Measurements from ENCODE around the gene GRIK3. TPM values are rescaled to one million over a fixed set of nuclear protein-coding genes. Genes with fewer than 3 reads are reported as not detected.
"Not testable (repeated sequence)": the region's sequence is repeated elsewhere in the genome, so short reads cannot be mapped to it uniquely, and the experiment has no call there.

GRIK3 gene
- total RNA-seq, 1 donor from 2014 or later, result 30.2 TPM

GRCh38 chr1:36913484-36914060 is 120.7 kb downstream of the GRIK3 start:
- DNase-seq (ENCODE audit: low spot score in 2 of 2) (no peak), FAIRE-seq (no peak)

GRCh38 chr1:36913016-36913415 is 121.3 kb downstream of the GRIK3 start:
- FAIRE-seq, result no peak

DNA sequence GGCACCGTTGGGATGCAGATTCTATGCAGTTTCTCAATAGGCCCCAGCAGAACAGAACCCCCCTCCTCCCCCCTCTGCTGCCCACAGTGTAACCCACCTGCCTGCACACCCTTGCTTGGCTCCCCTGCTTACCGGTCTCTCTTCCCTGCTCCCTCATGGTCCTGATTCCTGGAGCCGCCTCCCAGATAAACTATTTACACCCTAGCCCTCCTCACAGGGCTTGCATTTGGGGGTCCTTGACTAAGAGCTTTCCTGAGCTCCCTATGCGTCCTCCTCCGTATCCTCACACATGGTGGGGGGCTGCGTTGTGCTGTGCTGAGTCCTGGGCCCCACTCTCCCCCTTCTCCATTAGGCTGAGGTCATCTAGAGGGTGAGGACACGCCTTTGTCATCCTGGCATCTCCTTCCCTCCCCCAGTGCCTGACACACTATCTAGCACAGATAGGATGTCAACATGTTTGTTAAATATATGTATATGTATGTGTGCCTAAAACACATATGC is 121.9 kb downstream of the GRIK3 start:
- DNase-seq (ENCODE audit: low spot score in 2 of 2) (no peak), FAIRE-seq (no peak)

More at GRCh38 chr1:36913016-36913415, 121.3 kb downstream of the GRIK3 start:
- no peak for DNase-seq (ENCODE audit: low spot score in 2 of 2)

GRCh38 chr1:36911561-36912364 is 122.6 kb downstream of the GRIK3 start:
- FAIRE-seq (no peak), DNase-seq (ENCODE audit: low spot score in 2 of 2) (no peak)

DNA sequence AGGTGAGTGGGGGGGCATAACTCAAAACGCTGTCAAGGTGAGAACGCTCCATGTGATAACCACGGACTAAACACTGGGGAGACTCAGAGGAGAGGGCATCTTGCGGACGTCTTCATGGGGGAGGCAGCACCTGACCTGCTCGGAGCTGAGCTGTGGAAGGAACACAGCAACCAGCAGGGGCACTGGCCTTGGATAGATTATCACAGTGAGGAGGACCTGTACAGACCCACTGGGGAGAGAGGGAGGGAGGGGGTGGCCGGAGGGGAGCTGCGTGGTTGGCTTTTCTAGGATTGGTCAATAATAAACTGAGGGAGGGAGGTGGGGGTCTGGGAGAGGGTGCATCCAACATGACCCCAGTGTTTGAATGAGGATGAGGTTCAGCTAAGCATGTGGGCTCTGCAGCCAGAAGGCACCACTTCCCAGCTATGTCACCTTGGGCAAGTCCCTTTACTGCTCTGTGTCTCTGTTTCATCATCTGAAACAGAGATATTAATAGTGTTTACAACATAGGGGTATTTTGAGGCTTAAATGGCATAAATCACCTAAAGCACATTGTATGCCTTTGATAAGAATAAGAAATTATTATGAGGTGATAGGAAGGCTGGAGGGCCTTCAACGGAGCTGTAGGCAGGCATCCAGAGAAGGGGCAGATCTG is 123.3 kb downstream of the GRIK3 start:
- no peak for FAIRE-seq
- DNase-seq (ENCODE audit: low spot score in 2 of 2), result no peak

GRCh38 chr1:36909946-36910725 is 124.2 kb downstream of the GRIK3 start:
- DNase-seq (ENCODE audit: low spot score in 2 of 2) (no peak), FAIRE-seq (no peak)

GRCh38 chr1:36909359-36909758 is 125.0 kb downstream of the GRIK3 start:
- DNase-seq (ENCODE audit: low spot score in 2 of 2); FAIRE-seq: not testable (repeated sequence)

DNA sequence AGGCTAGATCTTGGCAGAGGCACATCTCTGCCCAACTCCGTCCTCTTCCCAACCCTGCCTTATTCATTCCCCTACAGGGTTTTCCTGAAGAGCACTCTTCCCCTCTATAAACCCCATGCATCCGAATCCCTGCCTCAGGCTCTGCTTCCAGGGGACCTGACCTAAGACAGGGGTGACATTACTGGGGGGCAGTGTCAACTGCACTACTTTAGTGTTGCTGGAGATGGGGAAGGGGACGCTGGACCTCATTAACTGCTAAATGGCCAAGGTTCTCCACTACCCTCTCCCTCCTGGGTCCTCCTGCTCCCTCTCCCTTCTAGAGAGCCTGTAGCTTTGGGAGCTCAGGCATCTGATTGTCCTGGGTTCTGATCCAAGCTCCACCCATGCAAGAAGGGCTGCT is 126.2 kb downstream of the GRIK3 start:
- no peak for FAIRE-seq

DNA sequence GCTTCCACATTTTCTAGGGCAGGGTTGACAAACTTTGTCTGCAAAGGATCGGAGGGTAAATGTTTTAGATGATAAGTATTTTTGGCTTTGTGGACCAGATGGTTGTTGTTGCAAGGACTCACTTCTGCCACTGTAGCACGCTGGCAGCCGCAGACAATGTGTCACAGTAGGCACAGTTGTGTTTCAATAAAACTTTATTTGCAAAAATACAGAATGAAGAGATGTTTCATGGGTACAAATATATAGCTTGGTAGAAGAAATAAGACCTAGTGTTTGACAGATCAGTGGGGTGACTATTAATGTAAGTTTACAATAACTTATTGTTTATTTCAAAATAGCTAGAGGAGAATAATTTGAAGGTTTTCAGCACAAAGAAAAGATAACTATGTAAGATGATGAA is 127.8 kb downstream of the GRIK3 start:
- no peak for DNase-seq (ENCODE audit: low spot score in 2 of 2)
- no peak for FAIRE-seq

More for the DNA sequence above, 126.2 kb downstream of the GRIK3 start:
- no peak for DNase-seq (ENCODE audit: low spot score in 2 of 2)

DNA sequence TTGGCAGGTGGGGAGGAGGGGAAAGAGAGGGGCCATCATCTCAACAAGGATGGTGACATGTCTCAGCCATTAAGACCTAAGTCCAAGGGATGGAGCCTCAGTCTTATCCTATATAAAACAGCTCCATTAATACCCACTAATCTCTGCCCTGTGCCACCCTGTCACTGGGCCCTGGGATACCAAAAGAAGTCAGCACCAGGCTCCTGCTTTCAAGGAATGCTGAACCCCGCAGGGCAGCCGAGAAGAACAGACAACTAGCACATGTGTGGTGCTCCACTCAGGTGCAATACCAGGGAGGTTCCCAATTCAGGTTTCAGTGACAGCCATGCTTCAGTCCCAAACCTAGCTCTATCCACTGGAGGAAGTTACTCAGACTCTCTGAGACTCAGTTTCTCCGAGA is 128.4 kb downstream of the GRIK3 start:
- DNase-seq (ENCODE audit: low spot score in 2 of 2) (no peak), FAIRE-seq (no peak)

- FAIRE-seq, result no peak
- no peak for DNase-seq (ENCODE audit: low spot score in 2 of 2)
These were observed 134.2 kb downstream of the GRIK3 start for GRCh38 chr1:36900128-36900527.

- DNase-seq (ENCODE audit: low spot score in 2 of 2); FAIRE-seq: not testable (repeated sequence)
These were observed 136.5 kb downstream of the GRIK3 start for GRCh38 chr1:36897813-36898212.

DNA sequence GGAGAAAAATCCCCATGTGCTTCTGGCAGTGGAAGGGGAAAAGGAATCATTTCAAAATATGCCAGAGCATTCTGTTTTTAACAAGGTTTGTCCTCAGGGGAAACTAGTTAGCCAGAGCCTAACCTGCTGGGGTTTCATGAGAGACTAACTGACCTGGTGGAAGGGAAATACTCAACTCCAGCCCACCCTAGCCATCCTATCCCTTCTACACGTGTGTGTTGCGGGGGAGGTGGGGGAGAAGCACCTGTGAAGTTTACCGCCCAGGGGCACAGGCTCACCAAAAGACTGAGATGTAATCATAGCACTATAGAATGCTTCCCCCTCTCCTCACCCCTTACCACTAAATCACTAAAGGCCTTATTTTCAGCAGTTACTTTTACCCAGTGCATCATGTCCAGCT is 139.5 kb downstream of the GRIK3 start:
- FAIRE-seq, result no peak

GRCh38 chr1:36890776-36891175 is 143.5 kb downstream of the GRIK3 start:
- FAIRE-seq (no peak), DNase-seq (ENCODE audit: low spot score in 2 of 2) (no peak)

More for the DNA sequence above, 139.5 kb downstream of the GRIK3 start:
- no peak for DNase-seq (ENCODE audit: low spot score in 2 of 2)

DNA sequence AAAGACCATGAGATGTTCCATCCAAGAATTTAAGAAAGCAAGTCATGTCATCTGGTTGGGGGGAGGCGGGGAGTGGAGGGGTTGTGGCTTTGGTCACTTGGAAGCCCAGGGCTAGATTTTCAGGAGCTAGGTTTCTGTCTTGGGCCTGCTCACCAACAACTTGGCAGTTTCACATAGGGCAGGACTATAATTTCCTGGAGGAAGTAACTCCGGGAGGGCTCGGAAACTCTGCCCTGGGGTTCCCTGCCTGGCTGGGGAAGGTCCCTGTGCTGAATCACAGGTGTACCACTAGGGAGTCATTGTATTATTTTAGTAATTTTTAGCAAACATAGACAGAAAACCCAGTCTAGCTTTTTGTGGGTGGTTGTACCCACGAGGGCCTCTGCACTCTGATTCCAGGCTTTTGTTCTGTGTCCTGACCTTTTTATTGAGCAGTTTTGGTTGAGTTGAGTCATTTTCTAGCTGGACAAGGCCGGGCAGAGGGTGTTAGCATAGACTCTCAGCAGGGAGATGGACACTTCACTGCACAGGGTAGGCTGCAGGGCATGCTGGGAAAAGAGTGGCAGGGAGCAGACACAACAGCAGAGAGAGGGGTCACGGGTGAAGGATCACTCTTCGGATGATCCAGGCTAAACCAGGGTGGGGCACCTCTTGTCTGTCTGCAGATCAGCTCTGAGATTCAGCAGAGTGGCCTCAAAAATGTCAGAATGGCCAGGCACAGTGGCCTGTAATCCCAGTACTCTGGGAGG is 144.7 kb downstream of the GRIK3 start:
- no peak for DNase-seq (ENCODE audit: low spot score in 2 of 2)

DNA sequence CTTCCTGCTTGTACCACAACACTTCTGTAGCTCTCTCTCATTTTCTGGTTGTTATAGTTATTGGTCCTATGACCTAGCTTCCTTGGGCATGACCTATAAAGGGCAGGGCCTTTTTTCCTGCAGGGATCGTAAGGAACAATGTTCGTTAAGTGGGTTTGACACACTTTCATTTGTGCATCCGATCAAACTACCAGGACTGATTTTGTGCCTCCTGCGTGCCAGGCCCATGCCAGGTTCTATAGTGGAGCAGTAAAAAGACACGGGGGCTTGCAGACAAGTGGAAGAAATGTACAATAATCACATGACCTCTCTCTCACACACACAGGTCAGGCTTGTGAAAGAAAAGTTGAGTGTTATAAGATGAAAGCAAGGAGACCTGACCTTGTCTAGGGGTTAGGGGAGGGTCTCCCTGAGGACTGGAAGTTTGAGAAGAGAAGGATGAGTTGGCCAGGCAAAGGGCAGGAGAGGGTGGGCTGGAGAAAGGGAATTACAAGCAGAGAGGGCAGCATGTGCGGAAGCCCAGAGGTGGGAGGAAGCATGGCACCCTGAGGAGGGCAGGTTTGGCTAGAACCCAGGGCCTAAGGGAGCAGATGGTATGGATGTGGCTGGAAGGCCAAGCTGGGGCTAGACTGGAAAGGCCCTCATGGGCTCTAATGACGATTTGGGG is 145.4 kb downstream of the GRIK3 start:
- DNase-seq (ENCODE audit: low spot score in 2 of 2), result no peak
- no peak for FAIRE-seq

More for the DNA sequence above, 144.7 kb downstream of the GRIK3 start:
- FAIRE-seq, result no peak

DNA sequence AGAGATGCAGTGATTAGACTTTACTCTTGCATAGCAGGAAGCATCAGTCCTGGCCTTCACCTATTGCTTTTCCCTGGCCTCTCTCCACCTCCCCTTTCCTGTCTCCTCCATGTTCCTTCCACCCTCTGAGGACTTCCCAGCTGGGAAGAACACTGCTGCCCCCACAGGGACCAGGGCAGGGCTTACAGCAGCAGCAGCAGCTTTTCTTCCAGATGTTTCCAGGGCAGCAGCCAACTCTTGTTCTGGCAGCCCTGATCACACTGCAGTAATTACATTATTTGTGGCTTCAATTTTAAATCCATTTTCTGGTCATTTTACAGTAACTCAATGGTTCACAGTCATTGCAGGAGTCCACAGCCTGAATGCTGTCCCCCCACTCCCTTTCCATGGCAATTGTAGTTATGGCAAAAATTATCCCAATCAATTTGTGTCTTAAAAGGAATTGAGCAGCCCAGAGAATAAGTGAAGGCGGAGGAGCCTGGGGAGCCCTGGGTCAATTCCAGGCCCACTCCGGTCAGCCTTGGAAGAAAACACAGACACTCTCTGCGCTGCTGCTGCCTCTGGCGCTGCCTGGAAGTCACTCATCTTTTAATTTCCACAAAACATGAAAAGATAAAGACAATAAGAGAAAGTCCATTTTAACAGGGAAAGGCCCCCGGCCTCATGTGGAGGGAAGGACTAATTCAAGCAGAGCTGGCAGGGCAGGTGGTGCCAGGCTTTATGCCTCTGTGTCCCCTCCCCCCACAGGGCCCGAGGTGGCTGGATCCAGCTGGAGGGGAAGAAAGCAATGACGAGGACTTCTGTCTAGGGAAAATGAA is 148.6 kb downstream of the GRIK3 start:
- FAIRE-seq, result no peak

GRCh38 chr1:36884801-36885200 is 149.5 kb downstream of the GRIK3 start:
- DNase-seq (ENCODE audit: low spot score in 2 of 2) (no peak), FAIRE-seq (no peak)

More for the DNA sequence above, 148.6 kb downstream of the GRIK3 start:
- DNase-seq (ENCODE audit: low spot score in 2 of 2), result no peak
